B cell (primary cell): Measurements from ENCODE around the gene NAPA. TPM values are rescaled to one million over a fixed set of nuclear protein-coding genes. Genes with fewer than 3 reads are reported as not detected.

ENCODE experiments used
- ATAC-seq: fragments of 200-7000 bp; cut with Tn5 transposase; one replicate; pipeline ENCODE4 v1.10.0; 2021; ENCODE audit warnings: low read depth, mild to moderate bottlenecking, moderate number of reproducible peaks, moderate library complexity
- CTCF ChIA-PET: fragments of 350-600 bp; sonication (Branson Sonifier 250); formaldehyde crosslinking; loops from one replicate; lab custom pipeline; 2021; ENCODE audit warnings: antibody characterized with exemption, inconsistent platforms; lab: Charles Lee
- POLR2A ChIA-PET: fragments of 350-600 bp; sonication (Branson Sonifier 250); formaldehyde crosslinking; loops from one replicate; lab custom pipeline; 2021; ENCODE audit warnings: antibody characterized with exemption; lab: Charles Lee
- DNase-seq: peaks from one replicate; pipeline ENCODE4 v3.0.0; 2013
- H2AFZ ChIP-seq: 2 replicates; pipeline ENCODE4 v1.6.1; 2012; ENCODE audit warnings: mild to moderate bottlenecking, low read depth, low read length; ENCODE audit not compliant: insufficient read depth, poor library complexity, severe bottlenecking
- H3K27ac ChIP-seq, 2 donors: 1 replicate in 1 of 2; 2 replicates in 1 of 2; pipeline ENCODE4 v1.5.1; 2012 to 2013; ENCODE audit warnings: low read length in 2 of 2, mild to moderate bottlenecking in 2 of 2, moderate library complexity in 1 of 2
- H3K27me3 ChIP-seq, 4 experiments: fragments of 200-600 bp in 1 of 4; sonication (generic) in 1 of 4; replicated peaks in 1 of 4; 1 replicate in 2 of 4; 2 replicates in 2 of 4; pipeline versions ENCODE4 v1.6.1 to v1.7.0; 2013 to 2016; ENCODE audit warnings: low read length in 3 of 4, mild to moderate bottlenecking in 2 of 4, mixed read lengths in 1 of 4, moderate library complexity in 1 of 4; ENCODE audit not compliant: insufficient read depth in 4 of 4, control insufficient read depth in 3 of 4; ENCODE audit errors: control extremely low read depth in 1 of 4
- H3K36me3 ChIP-seq, 2 experiments: replicated peaks in 1 of 2; 1 replicate in 1 of 2; 2 replicates in 1 of 2; pipeline versions ENCODE4 v1.6.1 to v1.7.1; 2013; ENCODE audit warnings: low read length in 1 of 2; ENCODE audit not compliant: insufficient read depth in 2 of 2, control insufficient read depth in 1 of 2; ENCODE audit errors: control extremely low read depth in 1 of 2, extremely low read depth in 1 of 2
- H3K4me1 ChIP-seq, 2 donors: fragments of 200-600 bp in 1 of 2; sonication (generic) in 1 of 2; 1 replicate in 1 of 2; 2 replicates in 1 of 2; pipeline versions ENCODE4 v1.5.1 to v1.6.1; 2013 to 2017; ENCODE audit warnings: low read length in 2 of 2; ENCODE audit not compliant: control insufficient read depth in 2 of 2, insufficient read depth in 2 of 2
- H3K4me2 ChIP-seq: replicated peaks from 2 replicates; pipeline ENCODE3; 2012; ENCODE audit warnings: mild to moderate bottlenecking, low read depth, low read length; ENCODE audit not compliant: poor library complexity, severe bottlenecking
- H3K4me3 ChIP-seq, 5 experiments: fragments of 200-600 bp in 1 of 5; sonication (generic) in 1 of 5; 1 replicate in 3 of 5; 2 replicates in 2 of 5; pipeline versions ENCODE4 v1.5.1 to v1.7.0; 2011 to 2016; ENCODE audit warnings: low read length in 4 of 5, mild to moderate bottlenecking in 4 of 5, low read depth in 2 of 5, control low read depth in 1 of 5, moderate library complexity in 1 of 5; ENCODE audit not compliant: insufficient read depth in 1 of 5; ENCODE audit errors: control extremely low read depth in 1 of 5, extremely low read depth in 1 of 5
- H3K79me2 ChIP-seq: fragments of 200-600 bp; sonication (generic); one replicate; pipeline ENCODE4 v1.6.0; 2016; ENCODE audit warnings: low read length; ENCODE audit not compliant: control insufficient read depth, insufficient read depth
- H3K9ac ChIP-seq: fragments of 200-600 bp; sonication (generic); 2 replicates; pipeline ENCODE4 v1.6.1; 2017; ENCODE audit warnings: mild to moderate bottlenecking, low read length, moderate library complexity
- H3K9me3 ChIP-seq, 3 donors: one replicate each; pipeline versions ENCODE4 v1.6.1 to v1.7.1; 2013; ENCODE audit warnings: low read length in 2 of 3; ENCODE audit not compliant: control insufficient read depth in 2 of 3, insufficient read depth in 1 of 3; ENCODE audit errors: control extremely low read depth in 1 of 3
- H4K20me1 ChIP-seq: 2 replicates; pipeline ENCODE4 v1.6.0; 2012; ENCODE audit warnings: mild to moderate bottlenecking, low read length; ENCODE audit not compliant: insufficient read depth, control insufficient read depth, poor library complexity, severe bottlenecking
- H3K27ac Mint-ChIP-seq: one replicate; pipeline ENCODE4 v1.8.0; 2021; ENCODE audit warnings: mixed read lengths
- H3K27me3 Mint-ChIP-seq: one replicate; pipeline ENCODE4 v1.8.0; 2021; ENCODE audit warnings: mixed read lengths
- H3K4me1 Mint-ChIP-seq: one replicate; pipeline ENCODE4 v1.8.0; 2021; ENCODE audit warnings: mixed read lengths
- H3K4me3 Mint-ChIP-seq: one replicate; pipeline ENCODE4 v1.8.0; 2021; ENCODE audit warnings: mixed read lengths
- H3K9me3 Mint-ChIP-seq: one replicate; pipeline ENCODE4 v1.8.0; 2022; ENCODE audit warnings: mixed read lengths; ENCODE audit not compliant: insufficient read depth
- EZH2 ChIP-seq: IDR thresholded peaks from 2 replicates; pipeline ENCODE4 v1.6.1; 2012; ENCODE audit warnings: borderline replicate concordance, low read depth, mild to moderate bottlenecking, moderate library complexity, low read length; ENCODE audit not compliant: insufficient read depth, poor library complexity, severe bottlenecking
- WGBS: methylation state at CpG from one replicate; pipeline ENCODE4 v1.1.5; 2013; ENCODE audit warnings: missing lambda C conversion rate; ENCODE audit not compliant: insufficient coverage; 5-methylcytosine and 5-hydroxymethylcytosine counted together
- intact Hi-C: fragments of 100-400 bp; cut with micrococcal nuclease; formaldehyde crosslinking; loops from one replicate; pipeline ENCODE4 v1.10.0; 2022
- polyA plus RNA-seq: library from polyadenylated mRNA; depleted of rRNA; stranded (reverse); fragments of >200 nt; gene quantifications from 2 replicates; pipeline ENCODE4 v1.2.3, GENCODE V29; 2012
- total RNA-seq, 2 donors: library from RNA; stranded (reverse); fragments of 120-200 nt in 1 of 2; gene quantifications; 1 replicate in 1 of 2; 2 replicates in 1 of 2; pipeline versions ENCODE4 v1.2.3 to v1.2.4, GENCODE V29; 2013 to 2022
- TF ChIP-seq, protein P1 (sequence below): fragments of 200-600 bp; IDR thresholded peaks from one replicate; pipeline ENCODE4 v1.8.0; 2022; ENCODE audit warnings: antibody characterized with exemption, mild to moderate bottlenecking

The NAPA gene
- total and polyA plus RNA-seq, 2 donors (not counting 1 experiment from before 2014, with no cell fraction given) = 66.8 to 86.5 TPM

DNA sequence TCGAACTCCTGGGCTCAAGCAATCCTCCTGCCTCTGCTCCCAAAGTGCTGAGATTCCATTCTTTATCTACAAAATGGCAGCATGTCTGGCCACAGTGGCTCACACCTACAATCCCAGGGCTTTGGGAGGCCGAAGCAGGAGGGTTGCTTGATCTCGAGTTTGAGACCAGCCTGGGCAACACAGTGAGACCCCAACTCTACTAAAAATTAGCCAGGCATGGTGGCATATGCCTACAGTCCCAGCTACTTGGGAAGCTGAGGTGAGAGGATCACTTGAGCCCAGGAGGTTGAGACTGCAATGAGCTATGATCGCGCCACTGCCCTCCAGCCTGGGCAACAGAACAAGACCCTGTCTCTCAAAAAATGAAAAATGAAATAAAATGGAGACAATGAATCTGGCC, 6.1 kb downstream of the NAPA start:
- ATAC-seq (no peak), DNase-seq (no peak)
- H3K4me1 Mint-ChIP-seq = peaks cover 34% of the 10 kb centered on the region
- no peak overlapping the region for H3K27ac Mint-ChIP-seq
- ChIA-PET POLR2A (no interaction called here), CTCF (no interaction called here)
- no peak overlapping the region for H3K4me2 ChIP-seq
- H2AFZ ChIP-seq = no peak overlapping the region
- no peak for TF ChIP-seq EZH2
- TF ChIP-seq, protein P1, sequence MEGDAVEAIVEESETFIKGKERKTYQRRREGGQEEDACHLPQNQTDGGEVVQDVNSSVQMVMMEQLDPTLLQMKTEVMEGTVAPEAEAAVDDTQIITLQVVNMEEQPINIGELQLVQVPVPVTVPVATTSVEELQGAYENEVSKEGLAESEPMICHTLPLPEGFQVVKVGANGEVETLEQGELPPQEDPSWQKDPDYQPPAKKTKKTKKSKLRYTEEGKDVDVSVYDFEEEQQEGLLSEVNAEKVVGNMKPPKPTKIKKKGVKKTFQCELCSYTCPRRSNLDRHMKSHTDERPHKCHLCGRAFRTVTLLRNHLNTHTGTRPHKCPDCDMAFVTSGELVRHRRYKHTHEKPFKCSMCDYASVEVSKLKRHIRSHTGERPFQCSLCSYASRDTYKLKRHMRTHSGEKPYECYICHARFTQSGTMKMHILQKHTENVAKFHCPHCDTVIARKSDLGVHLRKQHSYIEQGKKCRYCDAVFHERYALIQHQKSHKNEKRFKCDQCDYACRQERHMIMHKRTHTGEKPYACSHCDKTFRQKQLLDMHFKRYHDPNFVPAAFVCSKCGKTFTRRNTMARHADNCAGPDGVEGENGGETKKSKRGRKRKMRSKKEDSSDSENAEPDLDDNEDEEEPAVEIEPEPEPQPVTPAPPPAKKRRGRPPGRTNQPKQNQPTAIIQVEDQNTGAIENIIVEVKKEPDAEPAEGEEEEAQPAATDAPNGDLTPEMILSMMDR = no peak
- H3K4me3 Mint-ChIP-seq = no peak overlapping the region
- H3K79me2 ChIP-seq = peaks cover 82% of the 10 kb centered on the region
- no peak overlapping the region for H3K4me3 ChIP-seq
- peaks cover 98% of the 10 kb centered on the region for H4K20me1 ChIP-seq
- H3K27me3 Mint-ChIP-seq = no peaks in the 10 kb centered on the region
- peaks cover 0 to 21% of the 10 kb centered on the region in 2 experiments for H3K36me3 ChIP-seq
- H3K9me3 ChIP-seq = no peaks in the 10 kb centered on the region
- WGBS = 95% methylated on average over 4 of the region's 5 CpGs
- no peaks in the 10 kb centered on the region for H3K9me3 Mint-ChIP-seq
- intact Hi-C loops = no loop called here
- no peaks in the 10 kb centered on the region for H3K27me3 ChIP-seq
- no peak overlapping the region for H3K9ac ChIP-seq
- H3K4me1 ChIP-seq = peaks cover 16 to 17% of the 10 kb centered on the region in 2 donors
- H3K27ac ChIP-seq = no peak overlapping the region

DNA sequence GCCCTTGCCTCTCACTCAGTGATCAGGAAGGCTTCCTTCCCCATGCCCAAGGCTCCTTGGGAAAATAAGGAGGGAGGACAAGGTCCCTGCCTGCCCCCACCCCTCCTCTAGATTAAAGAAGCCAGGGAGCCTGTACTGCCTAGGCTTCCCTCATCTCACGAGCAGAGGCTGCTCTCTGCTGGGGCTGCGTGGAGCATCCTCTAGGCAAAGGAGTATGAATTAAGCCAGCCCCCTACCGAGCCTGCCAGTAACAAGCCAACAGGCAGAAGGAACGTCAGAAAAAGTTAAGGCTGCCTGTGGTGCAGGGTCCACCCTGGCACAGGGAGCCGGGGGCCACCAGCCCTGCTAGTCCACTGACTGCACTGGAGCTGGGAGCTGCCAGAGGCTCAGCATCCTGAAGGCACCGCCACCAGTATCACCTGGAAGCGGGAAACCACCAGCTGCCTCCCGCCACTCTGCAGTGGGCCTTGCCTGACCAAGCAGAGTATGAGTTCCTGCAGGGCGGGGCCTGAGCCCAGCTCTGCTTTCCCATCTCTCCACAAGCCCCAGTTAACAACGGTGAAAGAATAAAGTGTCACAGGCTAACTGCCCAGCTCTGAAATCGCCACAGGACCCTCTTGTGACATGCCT, 6.8 kb downstream of the NAPA start:
- CTCF ChIA-PET = no interaction called here
- Histone ChIP-seq H4K20me1 (peaks cover 98% of the 10 kb centered on the region), H3K27me3 (no peaks in the 10 kb centered on the region), H3K36me3 (peaks cover 0 to 28% of the 10 kb centered on the region in 2 experiments), H2AFZ (no peak overlapping the region), H3K4me3 (no peak overlapping the region), H3K9ac (no peak overlapping the region), H3K4me2 (no peak overlapping the region), H3K4me1 (peaks cover 9 to 10% of the 10 kb centered on the region in 2 donors), H3K27ac (no peak overlapping the region), H3K9me3 (no peaks in the 10 kb centered on the region), H3K79me2 (peaks cover 75% of the 10 kb centered on the region)
- TF ChIP-seq, protein P1 = no peak
- no peak for TF ChIP-seq EZH2
- intact Hi-C loops = no loop called here
- WGBS = 85% methylated on average over 11 of the region's 11 CpGs
- Mint-ChIP-seq H3K4me3 (no peak overlapping the region), H3K27me3 (no peaks in the 10 kb centered on the region), H3K9me3 (no peaks in the 10 kb centered on the region), H3K4me1 (peaks cover 28% of the 10 kb centered on the region), H3K27ac (no peak overlapping the region)
- no peak for DNase-seq
- ATAC-seq = no peak
- POLR2A ChIA-PET = no interaction called here
